H9 (cell line): ENCODE results near the gene IFI44. TPM values are rescaled to one million over a fixed set of nuclear protein-coding genes. Genes with fewer than 3 reads are reported as not detected.

Source experiments
- DNase-seq: peaks from one replicate; pipeline ENCODE4 v3.0.0-alpha.2; 2017
- H2AFZ ChIP-seq: one replicate; pipeline ENCODE4 v1.6.1; 2013; ENCODE audit warnings: mild to moderate bottlenecking, low read length, control low read depth, moderate library complexity
- H2AK5ac ChIP-seq: 2 replicates; pipeline ENCODE4 v1.6.1; 2013; ENCODE audit warnings: low read length, control low read depth, mixed read lengths; ENCODE audit not compliant: insufficient read length
- H2BK120ac ChIP-seq: one replicate; pipeline ENCODE4 v1.6.1; 2013; ENCODE audit warnings: low read depth, mild to moderate bottlenecking, low read length, control low read depth, inconsistent platforms; ENCODE audit not compliant: poor library complexity, severe bottlenecking
- H2BK12ac ChIP-seq: 2 replicates; pipeline ENCODE4 v1.6.1; 2013; ENCODE audit warnings: low read length, control low read depth, mixed read lengths, low read depth; ENCODE audit not compliant: insufficient read length
- H2BK15ac ChIP-seq: 2 replicates; pipeline ENCODE4 v1.6.1; 2013; ENCODE audit warnings: low read depth, low read length, control low read depth
- H2BK20ac ChIP-seq: one replicate; pipeline ENCODE4 v1.6.1; 2013; ENCODE audit warnings: low read depth, mild to moderate bottlenecking, low read length, control low read depth, inconsistent platforms; ENCODE audit not compliant: poor library complexity, severe bottlenecking
- H2BK5ac ChIP-seq: 2 replicates; pipeline ENCODE4 v1.6.1; 2013; ENCODE audit warnings: low read length, control low read depth, mixed read lengths; ENCODE audit not compliant: insufficient read length
- H3K14ac ChIP-seq: 2 replicates; pipeline ENCODE4 v1.6.1; 2013; ENCODE audit warnings: low read length, control low read depth; ENCODE audit not compliant: insufficient read depth
- H3K18ac ChIP-seq: 2 replicates; pipeline ENCODE4 v1.6.1; 2013; ENCODE audit warnings: low read depth, mild to moderate bottlenecking, mixed read lengths, low read length, control low read depth; ENCODE audit not compliant: insufficient read length
- H3K23ac ChIP-seq: 2 replicates; pipeline ENCODE4 v1.6.1; 2013; ENCODE audit warnings: low read length, control low read depth, mixed read lengths, low read depth; ENCODE audit not compliant: insufficient read length
- H3K23me2 ChIP-seq: 2 replicates; pipeline ENCODE4 v1.6.1; 2013; ENCODE audit warnings: low read depth, mild to moderate bottlenecking, mixed read lengths, low read length, control low read depth; ENCODE audit not compliant: insufficient read length, poor library complexity, severe bottlenecking
- H3K27ac ChIP-seq: 2 replicates; pipeline ENCODE4 v1.5.1; 2013; ENCODE audit warnings: low read length, control low read depth, mixed read lengths, low read depth; ENCODE audit not compliant: insufficient read length
- H3K27me3 ChIP-seq: 2 replicates; pipeline ENCODE4 v1.6.1; 2013; ENCODE audit warnings: low read length, control low read depth, inconsistent platforms; ENCODE audit not compliant: insufficient read depth
- H3K4ac ChIP-seq: 2 replicates; pipeline ENCODE4 v1.6.1; 2013; ENCODE audit warnings: low read depth, mild to moderate bottlenecking, control low read depth, inconsistent platforms, low read length, moderate library complexity
- H3K4me1 ChIP-seq: 2 replicates; pipeline ENCODE4 v1.6.1; 2013; ENCODE audit warnings: low read length, control low read depth, inconsistent platforms; ENCODE audit not compliant: insufficient read depth
- H3K4me2 ChIP-seq: 2 replicates; pipeline ENCODE4 v1.6.1; 2013; ENCODE audit warnings: low read length, control low read depth, mixed read lengths; ENCODE audit not compliant: insufficient read length, insufficient read depth
- H3K56ac ChIP-seq: 2 replicates; pipeline ENCODE4 v1.6.1; 2013; ENCODE audit warnings: low read depth, mild to moderate bottlenecking, mixed read lengths, low read length, control low read depth; ENCODE audit not compliant: insufficient read length
- H3K79me1 ChIP-seq: 2 replicates; pipeline ENCODE4 v1.6.1; 2013; ENCODE audit warnings: low read depth, mild to moderate bottlenecking, moderate library complexity, low read length, control low read depth, inconsistent platforms; ENCODE audit not compliant: insufficient read depth, poor library complexity, severe bottlenecking
- H3K79me2 ChIP-seq: 2 replicates; pipeline ENCODE4 v1.6.1; 2013; ENCODE audit warnings: low read length, control low read depth, inconsistent platforms; ENCODE audit not compliant: insufficient read depth
- H3K9ac ChIP-seq: 2 replicates; pipeline ENCODE4 v1.6.1; 2013; ENCODE audit warnings: low read length, control low read depth, mixed read lengths; ENCODE audit not compliant: insufficient read length; ENCODE audit errors: extremely low read depth
- H3K9me3 ChIP-seq: one replicate; pipeline ENCODE4 v1.6.1; 2013; ENCODE audit warnings: low read depth, low read length, inconsistent platforms; ENCODE audit not compliant: control insufficient read depth
- H3T11ph ChIP-seq: one replicate; pipeline ENCODE4 v1.6.1; 2013; ENCODE audit warnings: mild to moderate bottlenecking, low read length, control low read depth, inconsistent platforms
- H4K20me1 ChIP-seq: one replicate; pipeline ENCODE4 v1.6.1; 2013; ENCODE audit not compliant: control insufficient read depth, insufficient read length, insufficient read depth
- H4K5ac ChIP-seq: 2 replicates; pipeline ENCODE4 v1.6.1; 2013; ENCODE audit warnings: low read depth, mild to moderate bottlenecking, mixed read lengths, low read length, control low read depth; ENCODE audit not compliant: insufficient read length
- H4K8ac ChIP-seq: replicated peaks from 2 replicates; pipeline ENCODE4 v1.6.1; 2013; ENCODE audit warnings: low read length, control low read depth, mixed read lengths, low read depth; ENCODE audit not compliant: insufficient read length
- H4K91ac ChIP-seq: 2 replicates; pipeline ENCODE4 v1.6.1; 2013; ENCODE audit warnings: low read depth, mild to moderate bottlenecking, moderate library complexity, mixed read lengths, low read length, control low read depth; ENCODE audit not compliant: insufficient read length
- H3K27ac Mint-ChIP-seq, 3 experiments: 2 replicates in 2 of 3; 3 replicates in 1 of 3; pipeline ENCODE4 v1.8.0; 2020 to 2021; ENCODE audit warnings: mixed read lengths in 3 of 3, mild to moderate bottlenecking in 1 of 3, moderate library complexity in 1 of 3
- H3K27me3 Mint-ChIP-seq: 2 replicates; pipeline ENCODE4 v1.8.0; 2021; ENCODE audit warnings: low read depth, mild to moderate bottlenecking, moderate library complexity, mixed read lengths
- H3K36me3 Mint-ChIP-seq, 3 experiments: 2 replicates in 2 of 3; 3 replicates in 1 of 3; pipeline ENCODE4 v1.8.0; 2020 to 2021; ENCODE audit warnings: low read depth in 3 of 3, mixed read lengths in 3 of 3; ENCODE audit not compliant: insufficient read depth in 1 of 3
- H3K4me1 Mint-ChIP-seq, 2 experiments: 2 replicates each; pipeline ENCODE4 v1.8.0; 2020; ENCODE audit warnings: mixed read lengths in 2 of 2
- H3K4me3 Mint-ChIP-seq, 2 experiments: 2 replicates in 1 of 2; 3 replicates in 1 of 2; pipeline ENCODE4 v1.8.0; 2020 to 2021; ENCODE audit warnings: mild to moderate bottlenecking in 2 of 2, mixed read lengths in 2 of 2, moderate library complexity in 1 of 2
- H3K9me3 Mint-ChIP-seq, 2 experiments: 2 replicates in 1 of 2; 3 replicates in 1 of 2; pipeline ENCODE4 v1.8.0; 2020; ENCODE audit warnings: mild to moderate bottlenecking in 2 of 2, mixed read lengths in 2 of 2, moderate library complexity in 1 of 2
- WGBS: extraction: QIAGEN DNeasy Blood & Tissue Kit; methylation state at CpG from one replicate; pipeline ENCODE4 v1.1.7; 2013; ENCODE audit warnings: missing lambda C conversion rate, low lambda C conversion rate, mixed read lengths; ENCODE audit not compliant: insufficient read length; ENCODE audit errors: extremely low coverage; 5-methylcytosine and 5-hydroxymethylcytosine counted together
- total RNA-seq: library from RNA; stranded (reverse); gene quantifications from 2 replicates; pipeline ENCODE4 v1.2.1, GENCODE V29; 2021
- TF ChIP-seq, protein P1 (sequence below): fragments of 200-600 bp; sonication (generic); conservative IDR thresholded peaks from 3 replicates; pipeline ENCODE4 v1.8.0; 2021; ENCODE audit warnings: antibody characterized with exemption, mild to moderate bottlenecking

Gene IFI44
- total RNA-seq, 1 experiment from 2014 or later, result not detected

GRCh38 chr1:78641558-78641957, 8.1 kb upstream of the IFI44 start:
- no peak for DNase-seq
- Mint-ChIP-seq H3K4me3 (no peak overlapping the region), H3K9me3 (peaks cover 6 to 13% of the 10 kb centered on the region in 2 experiments; a peak in 4 of 5 replicates), H3K4me1 (no peaks in the 10 kb centered on the region), H3K27me3 (peaks cover 2% of the 10 kb centered on the region; the same call in 1 of the 2 replicates), H3K36me3 (peaks cover 0 to 10% (median 0%) of the 10 kb centered on the region in 3 experiments; a peak in 1 of 7 replicates), H3K27ac (no peak overlapping the region)
- no peak overlapping the region for H2BK15ac ChIP-seq
- no peaks in the 10 kb centered on the region for H3K4me1 ChIP-seq
- H2AK5ac ChIP-seq, result no peak overlapping the region
- no peaks in the 10 kb centered on the region for H3K27me3 ChIP-seq
- no peak overlapping the region for H2BK12ac ChIP-seq
- no peak overlapping the region for H4K8ac ChIP-seq
- no peak overlapping the region for H3K4ac ChIP-seq
- no peak overlapping the region for H3K27ac ChIP-seq
- no peak overlapping the region for H2BK20ac ChIP-seq
- H3K79me2 ChIP-seq, result no peaks in the 10 kb centered on the region
- H3K56ac ChIP-seq, result no peak overlapping the region
- H3K18ac ChIP-seq, result no peak overlapping the region
- H2BK5ac ChIP-seq, result no peak overlapping the region
- H3K4me2 ChIP-seq, result no peak overlapping the region
- H4K20me1 ChIP-seq, result no peaks in the 10 kb centered on the region
- no CpG with 5 or more reads among the region's 4 CpGs for WGBS
- no peak overlapping the region for H2AFZ ChIP-seq
- no peak overlapping the region for H3T11ph ChIP-seq
- H3K9ac ChIP-seq, result no peak overlapping the region
- H2BK120ac ChIP-seq, result no peak overlapping the region
- H3K23ac ChIP-seq, result no peak overlapping the region
- no peaks in the 10 kb centered on the region for H3K9me3 ChIP-seq
- no peaks in the 10 kb centered on the region for H3K79me1 ChIP-seq
- no peak overlapping the region for H3K14ac ChIP-seq
- no peak overlapping the region for H4K5ac ChIP-seq
- TF ChIP-seq, protein P1, sequence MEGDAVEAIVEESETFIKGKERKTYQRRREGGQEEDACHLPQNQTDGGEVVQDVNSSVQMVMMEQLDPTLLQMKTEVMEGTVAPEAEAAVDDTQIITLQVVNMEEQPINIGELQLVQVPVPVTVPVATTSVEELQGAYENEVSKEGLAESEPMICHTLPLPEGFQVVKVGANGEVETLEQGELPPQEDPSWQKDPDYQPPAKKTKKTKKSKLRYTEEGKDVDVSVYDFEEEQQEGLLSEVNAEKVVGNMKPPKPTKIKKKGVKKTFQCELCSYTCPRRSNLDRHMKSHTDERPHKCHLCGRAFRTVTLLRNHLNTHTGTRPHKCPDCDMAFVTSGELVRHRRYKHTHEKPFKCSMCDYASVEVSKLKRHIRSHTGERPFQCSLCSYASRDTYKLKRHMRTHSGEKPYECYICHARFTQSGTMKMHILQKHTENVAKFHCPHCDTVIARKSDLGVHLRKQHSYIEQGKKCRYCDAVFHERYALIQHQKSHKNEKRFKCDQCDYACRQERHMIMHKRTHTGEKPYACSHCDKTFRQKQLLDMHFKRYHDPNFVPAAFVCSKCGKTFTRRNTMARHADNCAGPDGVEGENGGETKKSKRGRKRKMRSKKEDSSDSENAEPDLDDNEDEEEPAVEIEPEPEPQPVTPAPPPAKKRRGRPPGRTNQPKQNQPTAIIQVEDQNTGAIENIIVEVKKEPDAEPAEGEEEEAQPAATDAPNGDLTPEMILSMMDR, result no peak
- H4K91ac ChIP-seq, result no peak overlapping the region
- no peaks in the 10 kb centered on the region for H3K23me2 ChIP-seq
